ENCODE results near the gene ANKFY1. TPM values are rescaled to one million over a fixed set of nuclear protein-coding genes. Genes with fewer than 3 reads are reported as not detected.

The ANKFY1 gene
- 44.8 to 46.8 TPM (median 45.3 TPM) in 3 replicates for total RNA-seq (2021)
- percentile 73 among the genes with signal in this experiment for Bru-seq, nascent RNA
- long read RNA-seq, experiment 1, full-length matches to known transcripts, result 38 of 114 reads
- long read RNA-seq, experiment 1, partial matches to known transcripts, result 29 of 114 reads
- long read RNA-seq, experiment 1, other reads (novel, unspliced or antisense), result 47 of 114 reads
- long read RNA-seq, experiment 2, full-length matches to known transcripts, result 2 of 43 reads
- long read RNA-seq, experiment 2, partial matches to known transcripts, result 11 of 43 reads
- long read RNA-seq, experiment 2, other reads (novel, unspliced or antisense), result 30 of 43 reads
- long read RNA-seq, experiment 3, partial matches to known transcripts, result 5 of 8 reads
- long read RNA-seq, experiment 3, other reads (novel, unspliced or antisense), result 3 of 8 reads

DNA sequence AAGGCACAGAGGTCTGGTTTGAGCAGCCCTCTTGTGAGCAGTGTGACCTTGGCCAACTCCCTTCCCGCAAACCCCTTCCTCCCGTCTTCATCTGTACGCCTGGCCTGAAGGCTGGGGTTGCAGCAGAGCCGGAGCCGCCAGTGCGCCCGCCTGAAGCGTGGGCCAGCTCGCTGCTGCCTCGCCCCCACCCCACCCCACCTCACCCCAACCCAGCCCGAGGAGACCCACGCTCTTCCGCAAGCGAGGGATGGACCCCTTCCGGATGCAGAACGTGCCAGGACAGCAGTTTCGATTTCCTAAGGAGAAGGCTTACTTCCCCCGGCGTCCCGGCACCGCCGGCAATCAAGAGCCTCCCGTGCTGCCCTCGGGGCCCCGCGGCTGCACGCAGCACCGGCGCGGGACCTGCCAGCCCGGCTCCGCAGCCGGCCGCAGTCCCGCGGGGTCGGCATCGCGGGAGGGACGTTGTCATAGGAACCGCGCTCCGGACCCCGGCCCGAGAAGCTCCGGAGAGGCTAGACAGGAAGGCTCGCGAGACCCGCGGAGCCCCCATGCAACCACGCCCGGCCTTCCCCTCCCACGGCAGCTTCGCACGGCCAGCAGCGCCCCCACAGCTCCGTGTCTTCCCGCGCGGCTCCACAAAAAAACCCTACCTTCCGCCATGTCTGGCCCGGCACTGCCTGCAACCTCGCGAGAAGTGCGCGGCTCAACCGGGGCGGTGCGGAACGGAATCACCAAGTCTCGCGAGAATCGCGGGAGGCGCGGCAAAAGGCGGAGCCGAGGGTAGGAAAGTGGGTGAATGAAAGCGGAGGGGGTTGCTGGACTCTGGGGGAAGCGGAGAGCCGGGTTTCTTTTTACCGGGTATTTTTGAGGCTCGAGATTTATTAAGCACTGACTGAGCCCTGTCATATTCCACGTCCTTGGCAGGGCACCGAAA, at the start of gene ANKFY1:
Gene ANKFY1 (minus strand): TSS at position 698 of the 934 bp plus-strand sequence. CDS start 38 bp downstream, at position 660.
- peak; percentile 98 for DNase-seq (ENCODE audit: low spot score)
- H3K27me3 Mint-ChIP-seq (ENCODE audit: low read depth), result no peaks in the 10 kb centered on the region
- CTCF ChIA-PET, result interaction anchor here (1.3 to 2.3 kb wide), 3 partner anchors 14 to 48 kb away, joined by 4 to 7 read pairs (median 5); no protein-coding TSS in a partner anchor
- H3K9me3 Mint-ChIP-seq, result peaks cover 7% of the 10 kb centered on the region
- H3K27ac Mint-ChIP-seq, result peak within 1 kb of the TSS; percentile 87
- POLR2A ChIA-PET, result no interaction called here
- peaks cover 19% of the 10 kb centered on the region for H3K36me3 Mint-ChIP-seq
- peaks cover 32% of the 10 kb centered on the region for H3K4me1 Mint-ChIP-seq
- H3K4me3 Mint-ChIP-seq, result peak within 1 kb of the TSS; percentile 82
- peak; percentile 95 for ATAC-seq
- TF ChIP-seq SMAD3 (CRISPR knock-in tag; IDR thresholded peaks at IDR 0.05; ENCODE audit: borderline replicate concordance) (0 out of 2 replicates have a peak, but pooled peaks have one; percentile 17), TP53 (CRISPR knock-in tag; IDR thresholded peaks at IDR 0.05) (0 out of 2 replicates have a peak, but pooled peaks have one; percentile 34), ZNF138 (CRISPR knock-in tag; conservative IDR thresholded peaks at IDR 0.05) (0 out of 2 replicates have a peak, but pooled peaks have one; percentile 18), TEAD1 (CRISPR knock-in tag; IDR thresholded peaks at IDR 0.05) (no peak; the same call in 1 of the 2 replicates), MAX (CRISPR knock-in tag; IDR thresholded peaks at IDR 0.05) (peak; percentile 72), ELF4 (CRISPR knock-in tag; IDR thresholded peaks at IDR 0.05; ENCODE audit: low read depth) (no peak), CREM (CRISPR knock-in tag; IDR thresholded peaks at IDR 0.05) (no peak), AR (CRISPR knock-in tag; IDR thresholded peaks at IDR 0.05) (peak; percentile 43; the same call in 1 of the 2 replicates), MYBL2 (CRISPR knock-in tag; IDR thresholded peaks at IDR 0.05) (peak; percentile 50; the same call in 1 of the 2 replicates), ETV6 (CRISPR knock-in tag; IDR thresholded peaks at IDR 0.05) (no peak), RELA (CRISPR knock-in tag; IDR thresholded peaks at IDR 0.05; ENCODE audit: borderline replicate concordance) (0 out of 2 replicates have a peak, but pooled peaks have one; percentile 11), PRRX2 (CRISPR knock-in tag; IDR thresholded peaks at IDR 0.05) (no peak), FOXK1 (CRISPR knock-in tag; IDR thresholded peaks at IDR 0.05) (peak; percentile 58), ZBTB21 (CRISPR knock-in tag; IDR thresholded peaks at IDR 0.05; ENCODE audit: borderline replicate concordance) (peak; percentile 37; the same call in 1 of the 2 replicates), ZNF317 (CRISPR knock-in tag; IDR thresholded peaks at IDR 0.05; ENCODE audit: borderline replicate concordance, low read depth) (no peak), GABPB1 (CRISPR knock-in tag; IDR thresholded peaks at IDR 0.05) (no peak), ZNF263 (CRISPR knock-in tag; IDR thresholded peaks at IDR 0.05; ENCODE audit: low read depth) (no peak), ZNF396 (CRISPR knock-in tag; IDR thresholded peaks at IDR 0.05; ENCODE audit: borderline replicate concordance) (no peak), NFYB (CRISPR knock-in tag; conservative IDR thresholded peaks at IDR 0.05; ENCODE audit: low read depth) (no peak)
- TF ChIP-seq, protein P1, sequence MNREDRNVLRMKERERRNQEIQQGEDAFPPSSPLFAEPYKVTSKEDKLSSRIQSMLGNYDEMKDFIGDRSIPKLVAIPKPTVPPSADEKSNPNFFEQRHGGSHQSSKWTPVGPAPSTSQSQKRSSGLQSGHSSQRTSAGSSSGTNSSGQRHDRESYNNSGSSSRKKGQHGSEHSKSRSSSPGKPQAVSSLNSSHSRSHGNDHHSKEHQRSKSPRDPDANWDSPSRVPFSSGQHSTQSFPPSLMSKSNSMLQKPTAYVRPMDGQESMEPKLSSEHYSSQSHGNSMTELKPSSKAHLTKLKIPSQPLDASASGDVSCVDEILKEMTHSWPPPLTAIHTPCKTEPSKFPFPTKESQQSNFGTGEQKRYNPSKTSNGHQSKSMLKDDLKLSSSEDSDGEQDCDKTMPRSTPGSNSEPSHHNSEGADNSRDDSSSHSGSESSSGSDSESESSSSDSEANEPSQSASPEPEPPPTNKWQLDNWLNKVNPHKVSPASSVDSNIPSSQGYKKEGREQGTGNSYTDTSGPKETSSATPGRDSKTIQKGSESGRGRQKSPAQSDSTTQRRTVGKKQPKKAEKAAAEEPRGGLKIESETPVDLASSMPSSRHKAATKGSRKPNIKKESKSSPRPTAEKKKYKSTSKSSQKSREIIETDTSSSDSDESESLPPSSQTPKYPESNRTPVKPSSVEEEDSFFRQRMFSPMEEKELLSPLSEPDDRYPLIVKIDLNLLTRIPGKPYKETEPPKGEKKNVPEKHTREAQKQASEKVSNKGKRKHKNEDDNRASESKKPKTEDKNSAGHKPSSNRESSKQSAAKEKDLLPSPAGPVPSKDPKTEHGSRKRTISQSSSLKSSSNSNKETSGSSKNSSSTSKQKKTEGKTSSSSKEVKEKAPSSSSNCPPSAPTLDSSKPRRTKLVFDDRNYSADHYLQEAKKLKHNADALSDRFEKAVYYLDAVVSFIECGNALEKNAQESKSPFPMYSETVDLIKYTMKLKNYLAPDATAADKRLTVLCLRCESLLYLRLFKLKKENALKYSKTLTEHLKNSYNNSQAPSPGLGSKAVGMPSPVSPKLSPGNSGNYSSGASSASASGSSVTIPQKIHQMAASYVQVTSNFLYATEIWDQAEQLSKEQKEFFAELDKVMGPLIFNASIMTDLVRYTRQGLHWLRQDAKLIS (CRISPR knock-in tag; IDR thresholded peaks at IDR 0.05; ENCODE audit: borderline replicate concordance), result 0 out of 2 replicates have a peak, but pooled peaks have one; percentile 9
- TF ChIP-seq, protein P2, sequence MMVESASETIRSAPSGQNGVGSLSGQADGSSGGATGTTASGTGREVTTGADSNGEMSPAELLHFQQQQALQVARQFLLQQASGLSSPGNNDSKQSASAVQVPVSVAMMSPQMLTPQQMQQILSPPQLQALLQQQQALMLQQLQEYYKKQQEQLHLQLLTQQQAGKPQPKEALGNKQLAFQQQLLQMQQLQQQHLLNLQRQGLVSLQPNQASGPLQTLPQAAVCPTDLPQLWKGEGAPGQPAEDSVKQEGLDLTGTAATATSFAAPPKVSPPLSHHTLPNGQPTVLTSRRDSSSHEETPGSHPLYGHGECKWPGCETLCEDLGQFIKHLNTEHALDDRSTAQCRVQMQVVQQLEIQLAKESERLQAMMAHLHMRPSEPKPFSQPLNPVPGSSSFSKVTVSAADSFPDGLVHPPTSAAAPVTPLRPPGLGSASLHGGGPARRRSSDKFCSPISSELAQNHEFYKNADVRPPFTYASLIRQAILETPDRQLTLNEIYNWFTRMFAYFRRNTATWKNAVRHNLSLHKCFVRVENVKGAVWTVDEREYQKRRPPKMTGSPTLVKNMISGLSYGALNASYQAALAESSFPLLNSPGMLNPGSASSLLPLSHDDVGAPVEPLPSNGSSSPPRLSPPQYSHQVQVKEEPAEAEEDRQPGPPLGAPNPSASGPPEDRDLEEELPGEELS (CRISPR knock-in tag; IDR thresholded peaks at IDR 0.05), result peak; percentile 78
- TF ChIP-seq, protein P3, sequence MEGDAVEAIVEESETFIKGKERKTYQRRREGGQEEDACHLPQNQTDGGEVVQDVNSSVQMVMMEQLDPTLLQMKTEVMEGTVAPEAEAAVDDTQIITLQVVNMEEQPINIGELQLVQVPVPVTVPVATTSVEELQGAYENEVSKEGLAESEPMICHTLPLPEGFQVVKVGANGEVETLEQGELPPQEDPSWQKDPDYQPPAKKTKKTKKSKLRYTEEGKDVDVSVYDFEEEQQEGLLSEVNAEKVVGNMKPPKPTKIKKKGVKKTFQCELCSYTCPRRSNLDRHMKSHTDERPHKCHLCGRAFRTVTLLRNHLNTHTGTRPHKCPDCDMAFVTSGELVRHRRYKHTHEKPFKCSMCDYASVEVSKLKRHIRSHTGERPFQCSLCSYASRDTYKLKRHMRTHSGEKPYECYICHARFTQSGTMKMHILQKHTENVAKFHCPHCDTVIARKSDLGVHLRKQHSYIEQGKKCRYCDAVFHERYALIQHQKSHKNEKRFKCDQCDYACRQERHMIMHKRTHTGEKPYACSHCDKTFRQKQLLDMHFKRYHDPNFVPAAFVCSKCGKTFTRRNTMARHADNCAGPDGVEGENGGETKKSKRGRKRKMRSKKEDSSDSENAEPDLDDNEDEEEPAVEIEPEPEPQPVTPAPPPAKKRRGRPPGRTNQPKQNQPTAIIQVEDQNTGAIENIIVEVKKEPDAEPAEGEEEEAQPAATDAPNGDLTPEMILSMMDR (IDR thresholded peaks at IDR 0.05), result no peak
